HepG2 (cell line): ENCODE data around the gene SRRM3. TPM values are rescaled to one million over a fixed set of nuclear protein-coding genes. Genes with fewer than 3 reads are reported as not detected.

Experiments used
- BCL6 ChIP-seq: IDR thresholded peaks from 2 replicates; pipeline ENCODE4 v1.6.1; 2016; ENCODE audit warnings: missing genetic modification reagents, missing compliant biosample characterization
- PATZ1 ChIP-seq: sonication (generic); formaldehyde crosslinking; IDR thresholded peaks from 2 replicates; pipeline ENCODE4 v1.4.0; 2020; ENCODE audit warnings: missing genetic modification reagents
- RXRB ChIP-seq: IDR thresholded peaks from 2 replicates; pipeline ENCODE4 v1.6.1; 2016; ENCODE audit warnings: borderline replicate concordance, missing genetic modification reagents, missing compliant biosample characterization
- SIN3B ChIP-seq: fragments of 150-350 bp; IDR thresholded peaks from 2 replicates; pipeline ENCODE4 v1.6.1; 2014; ENCODE audit warnings: low read length
- STAG1 ChIP-seq: sonication (generic); formaldehyde crosslinking; IDR thresholded peaks from 2 replicates; pipeline ENCODE4 v1.4.0; 2020; ENCODE audit warnings: missing genetic modification reagents
- STAT5B ChIP-seq: sonication (generic); formaldehyde crosslinking; IDR thresholded peaks from 2 replicates; pipeline ENCODE4 v1.4.0; 2020; ENCODE audit warnings: missing genetic modification reagents
- THAP11 ChIP-seq: IDR thresholded peaks from 2 replicates; pipeline ENCODE4 v1.6.1; 2016; ENCODE audit warnings: missing biosample characterization, missing genetic modification reagents
- ZBTB33 ChIP-seq: sonication (generic); formaldehyde crosslinking; IDR thresholded peaks from 2 replicates; pipeline ENCODE4 v1.4.0; 2020; ENCODE audit warnings: missing genetic modification reagents
- ZFX ChIP-seq: sonication (generic); formaldehyde crosslinking; IDR thresholded peaks from 2 replicates; pipeline ENCODE4 v1.4.0; 2020; ENCODE audit warnings: mild to moderate bottlenecking, low read depth, missing genetic modification reagents, moderate library complexity
- ZNF333 ChIP-seq: sonication (generic); formaldehyde crosslinking; IDR thresholded peaks from 2 replicates; pipeline ENCODE4 v1.4.0; 2020; ENCODE audit warnings: mild to moderate bottlenecking, missing genetic modification reagents, borderline replicate concordance
- ZNF691 ChIP-seq: sonication (generic); formaldehyde crosslinking; IDR thresholded peaks from 2 replicates; pipeline ENCODE4 v1.4.0; 2020; ENCODE audit warnings: missing genetic modification reagents, low read depth, mild to moderate bottlenecking, borderline replicate concordance
- ZNF746 ChIP-seq: sonication (generic); formaldehyde crosslinking; IDR thresholded peaks from 2 replicates; pipeline ENCODE4 v1.8.0; 2022; ENCODE audit warnings: mild to moderate bottlenecking, missing genetic modification reagents
- ZNF761 ChIP-seq: sonication (generic); formaldehyde crosslinking; conservative IDR thresholded peaks from 2 replicates; pipeline ENCODE4 v1.4.0; 2020; ENCODE audit warnings: mild to moderate bottlenecking, missing genetic modification reagents
- ZNF768 ChIP-seq: sonication (generic); formaldehyde crosslinking; IDR thresholded peaks from 2 replicates; pipeline ENCODE4 v1.4.0; 2020; ENCODE audit warnings: missing genetic modification reagents
- polyA plus RNA-seq, 8 experiments: library from polyadenylated mRNA; depleted of rRNA in 3 of 8; stranded (reverse) in 7 of 8; unstranded in 1 of 8; fragments of >200 nt; fragmentation: Illumina TruSeq in 4 of 8; extraction: Trizol in 4 of 8; gene quantifications; 2 replicates each; pipeline versions ENCODE4 v1.2.1 to v1.2.3, GENCODE V29; 2011 to 2016; ENCODE audit warnings: low read depth in 4 of 8, missing spikeins in 1 of 8, mixed read lengths in 1 of 8; ENCODE audit not compliant: insufficient read depth in 1 of 8
- total RNA-seq, 5 experiments: library from RNA; depleted of rRNA; stranded (reverse); fragments of >200 nt; fragmentation: Illumina TruSeq; extraction: Trizol; gene quantifications; 2 replicates each; pipeline ENCODE4 v1.2.3, GENCODE V29; 2016; ENCODE audit warnings: low read depth in 1 of 5
- TF ChIP-seq, protein P1 (sequence below): IDR thresholded peaks from 2 replicates; pipeline ENCODE4 v1.6.1; 2018; ENCODE audit warnings: missing genetic modification reagents
- TF ChIP-seq, protein P2 (sequence below): sonication (generic); formaldehyde crosslinking; IDR thresholded peaks from 2 replicates; pipeline ENCODE4 v1.9.0; 2022; ENCODE audit warnings: missing genetic modification reagents, mild to moderate bottlenecking, borderline replicate concordance
- TF ChIP-seq, protein P3 (sequence below): sonication (generic); formaldehyde crosslinking; IDR thresholded peaks from 2 replicates; pipeline ENCODE4 v1.5.0; 2020; ENCODE audit warnings: mild to moderate bottlenecking, missing genetic modification reagents

Gene SRRM3
- total and polyA plus RNA-seq, 2 of the 13 experiments (the other 11 are each of a cell fraction or from before 2014, with no cell fraction given) = 0.13 to 0.54 TPM

- TF ChIP-seq STAT5B (CRISPR knock-in tag) = no peak
- peak; percentile 37; the same call in 1 of the 2 replicates for TF ChIP-seq ZFX (CRISPR knock-in tag)
- peak; percentile 22; the same call in 1 of the 2 replicates for TF ChIP-seq BCL6
- TF ChIP-seq SIN3B = no peak
- peak; percentile 67 for TF ChIP-seq THAP11 (CRISPR knock-in tag)
- TF ChIP-seq ZNF691 (CRISPR knock-in tag) = peak; percentile 91; the same call in 1 of the 2 replicates
- TF ChIP-seq RXRB (CRISPR knock-in tag) = peak; percentile 69; the same call in 1 of the 2 replicates
- peak; percentile 93 for TF ChIP-seq STAG1 (CRISPR knock-in tag)
- TF ChIP-seq ZNF761 (CRISPR knock-in tag) = peak; percentile 67; the same call in 1 of the 2 replicates
- TF ChIP-seq ZNF333 (CRISPR knock-in tag) = 0 out of 2 replicates have a peak, but pooled peaks have one; percentile 38
- TF ChIP-seq, protein P1, sequence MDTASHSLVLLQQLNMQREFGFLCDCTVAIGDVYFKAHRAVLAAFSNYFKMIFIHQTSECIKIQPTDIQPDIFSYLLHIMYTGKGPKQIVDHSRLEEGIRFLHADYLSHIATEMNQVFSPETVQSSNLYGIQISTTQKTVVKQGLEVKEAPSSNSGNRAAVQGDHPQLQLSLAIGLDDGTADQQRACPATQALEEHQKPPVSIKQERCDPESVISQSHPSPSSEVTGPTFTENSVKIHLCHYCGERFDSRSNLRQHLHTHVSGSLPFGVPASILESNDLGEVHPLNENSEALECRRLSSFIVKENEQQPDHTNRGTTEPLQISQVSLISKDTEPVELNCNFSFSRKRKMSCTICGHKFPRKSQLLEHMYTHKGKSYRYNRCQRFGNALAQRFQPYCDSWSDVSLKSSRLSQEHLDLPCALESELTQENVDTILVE (CRISPR knock-in tag) = peak; percentile 44; the same call in 1 of the 2 replicates
- TF ChIP-seq, protein P2, sequence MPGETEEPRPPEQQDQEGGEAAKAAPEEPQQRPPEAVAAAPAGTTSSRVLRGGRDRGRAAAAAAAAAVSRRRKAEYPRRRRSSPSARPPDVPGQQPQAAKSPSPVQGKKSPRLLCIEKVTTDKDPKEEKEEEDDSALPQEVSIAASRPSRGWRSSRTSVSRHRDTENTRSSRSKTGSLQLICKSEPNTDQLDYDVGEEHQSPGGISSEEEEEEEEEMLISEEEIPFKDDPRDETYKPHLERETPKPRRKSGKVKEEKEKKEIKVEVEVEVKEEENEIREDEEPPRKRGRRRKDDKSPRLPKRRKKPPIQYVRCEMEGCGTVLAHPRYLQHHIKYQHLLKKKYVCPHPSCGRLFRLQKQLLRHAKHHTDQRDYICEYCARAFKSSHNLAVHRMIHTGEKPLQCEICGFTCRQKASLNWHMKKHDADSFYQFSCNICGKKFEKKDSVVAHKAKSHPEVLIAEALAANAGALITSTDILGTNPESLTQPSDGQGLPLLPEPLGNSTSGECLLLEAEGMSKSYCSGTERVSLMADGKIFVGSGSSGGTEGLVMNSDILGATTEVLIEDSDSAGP (CRISPR knock-in tag) = peak; percentile 61; the same call in 1 of the 2 replicates
- peak; percentile 67 for TF ChIP-seq ZNF768 (CRISPR knock-in tag)
- peak; percentile 42; the same call in 1 of the 2 replicates for TF ChIP-seq ZBTB33 (CRISPR knock-in tag)
- 0 out of 2 replicates have a peak, but pooled peaks have one; percentile 46 for TF ChIP-seq ZNF746 (CRISPR knock-in tag)
- TF ChIP-seq PATZ1 (CRISPR knock-in tag) = peak; percentile 100
- TF ChIP-seq, protein P3, sequence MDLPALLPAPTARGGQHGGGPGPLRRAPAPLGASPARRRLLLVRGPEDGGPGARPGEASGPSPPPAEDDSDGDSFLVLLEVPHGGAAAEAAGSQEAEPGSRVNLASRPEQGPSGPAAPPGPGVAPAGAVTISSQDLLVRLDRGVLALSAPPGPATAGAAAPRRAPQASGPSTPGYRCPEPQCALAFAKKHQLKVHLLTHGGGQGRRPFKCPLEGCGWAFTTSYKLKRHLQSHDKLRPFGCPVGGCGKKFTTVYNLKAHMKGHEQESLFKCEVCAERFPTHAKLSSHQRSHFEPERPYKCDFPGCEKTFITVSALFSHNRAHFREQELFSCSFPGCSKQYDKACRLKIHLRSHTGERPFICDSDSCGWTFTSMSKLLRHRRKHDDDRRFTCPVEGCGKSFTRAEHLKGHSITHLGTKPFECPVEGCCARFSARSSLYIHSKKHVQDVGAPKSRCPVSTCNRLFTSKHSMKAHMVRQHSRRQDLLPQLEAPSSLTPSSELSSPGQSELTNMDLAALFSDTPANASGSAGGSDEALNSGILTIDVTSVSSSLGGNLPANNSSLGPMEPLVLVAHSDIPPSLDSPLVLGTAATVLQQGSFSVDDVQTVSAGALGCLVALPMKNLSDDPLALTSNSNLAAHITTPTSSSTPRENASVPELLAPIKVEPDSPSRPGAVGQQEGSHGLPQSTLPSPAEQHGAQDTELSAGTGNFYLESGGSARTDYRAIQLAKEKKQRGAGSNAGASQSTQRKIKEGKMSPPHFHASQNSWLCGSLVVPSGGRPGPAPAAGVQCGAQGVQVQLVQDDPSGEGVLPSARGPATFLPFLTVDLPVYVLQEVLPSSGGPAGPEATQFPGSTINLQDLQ (CRISPR knock-in tag) = 0 out of 2 replicates have a peak, but pooled peaks have one; percentile 55
Observed at GRCh38 chr7:76291351-76292212, 89.9 kb downstream of the SRRM3 start (continued).
